CD1c-positive myeloid dendritic cell (primary cell): ENCODE data around the gene SORBS2.

Experiments
- DNase-seq: peaks from one replicate; pipeline ENCODE4 v3.0.0-alpha.2; 2016; ENCODE audit errors: extremely low spot score

The SORBS2 gene

GRCh38 chr4:185835336-185835735 is 23.3 kb upstream of the SORBS2 start:
- no peak for DNase-seq

DNA sequence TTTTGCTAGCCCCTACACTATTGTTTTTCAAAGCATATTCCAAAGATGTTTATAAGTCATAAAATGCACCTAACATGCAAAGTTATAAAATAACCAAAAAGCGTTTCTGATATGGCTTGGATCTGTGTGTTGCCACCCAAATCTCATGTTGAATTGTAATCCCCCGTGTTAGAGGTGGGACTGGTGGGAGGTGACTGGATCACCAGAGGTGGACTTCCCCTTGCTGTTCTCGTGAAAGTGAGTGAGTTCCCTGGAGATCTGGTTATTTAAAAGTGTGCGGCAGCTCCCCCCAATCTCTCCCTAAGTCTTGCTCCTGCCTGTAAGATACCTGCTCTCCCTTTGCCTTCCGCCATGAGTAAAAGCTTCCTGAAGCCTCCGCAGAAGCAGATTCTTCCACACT is 22.8 kb upstream of the SORBS2 start:
- no peak for DNase-seq

- no peak for DNase-seq
These were observed 22.1 kb upstream of the SORBS2 start for GRCh38 chr4:185834088-185834487.

GRCh38 chr4:185833055-185833598 is 21.1 kb upstream of the SORBS2 start:
- DNase-seq: no peak

DNA sequence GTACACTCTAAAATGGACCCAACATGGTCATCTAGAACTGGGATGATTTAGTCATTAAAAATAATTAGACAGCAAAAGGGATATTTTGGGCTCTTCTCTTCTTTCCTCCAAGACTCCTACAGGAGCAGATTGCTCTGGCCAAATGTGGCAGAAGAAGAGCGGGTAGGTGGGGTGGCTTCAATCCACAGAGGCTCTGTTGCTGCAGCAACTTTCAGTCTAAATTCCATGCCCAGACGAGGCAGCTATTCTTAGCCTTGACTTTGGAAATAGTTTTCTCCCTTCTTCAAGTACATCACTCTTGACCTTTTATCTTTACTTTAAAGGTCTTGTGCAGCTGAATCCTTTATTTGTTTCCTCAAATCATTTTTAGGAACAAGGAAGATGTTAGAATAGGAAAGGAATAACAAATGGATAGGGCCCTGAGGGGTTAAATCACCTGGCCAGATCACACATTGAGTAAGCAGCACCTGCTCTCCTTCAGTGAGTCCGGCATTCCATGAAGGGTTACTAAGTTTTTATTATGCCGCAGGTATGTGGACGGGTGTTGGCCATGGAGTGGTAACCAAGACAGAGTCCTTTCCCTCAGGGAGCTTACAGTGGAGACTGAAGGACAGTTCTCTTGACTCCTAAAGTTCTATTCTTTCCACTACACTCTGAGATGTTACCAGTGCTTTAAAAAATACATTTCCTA is 19.3 kb upstream of the SORBS2 start:
- no peak for DNase-seq

- DNase-seq: no peak
These were observed 18.4 kb upstream of the SORBS2 start for GRCh38 chr4:185830263-185830994.

DNA sequence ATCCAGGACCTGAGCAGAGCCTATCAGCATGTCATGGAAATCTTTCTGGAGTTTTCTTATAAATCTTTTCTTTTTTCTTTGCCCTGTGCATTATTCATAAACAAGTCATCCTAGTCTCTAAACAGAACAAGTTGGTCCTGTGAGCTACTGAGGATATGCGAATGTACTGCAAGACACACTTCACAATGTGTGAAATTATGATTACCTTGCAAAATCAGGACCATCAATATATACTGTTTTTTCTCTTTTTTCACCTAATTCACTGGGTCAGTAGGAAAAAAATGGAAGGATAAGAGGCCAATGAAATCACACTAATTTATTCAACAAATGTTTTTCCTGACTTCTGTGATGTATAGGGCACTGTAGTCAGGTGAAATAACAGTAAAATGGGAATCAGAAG is 14.4 kb upstream of the SORBS2 start:
- DNase-seq: no peak

GRCh38 chr4:185825737-185826136 is 13.7 kb upstream of the SORBS2 start:
- DNase-seq: no peak

GRCh38 chr4:185822791-185823190 is 10.8 kb upstream of the SORBS2 start:
- no peak for DNase-seq

- DNase-seq: no peak
These were observed 9.0 kb upstream of the SORBS2 start for GRCh38 chr4:185821029-185821419.

DNA sequence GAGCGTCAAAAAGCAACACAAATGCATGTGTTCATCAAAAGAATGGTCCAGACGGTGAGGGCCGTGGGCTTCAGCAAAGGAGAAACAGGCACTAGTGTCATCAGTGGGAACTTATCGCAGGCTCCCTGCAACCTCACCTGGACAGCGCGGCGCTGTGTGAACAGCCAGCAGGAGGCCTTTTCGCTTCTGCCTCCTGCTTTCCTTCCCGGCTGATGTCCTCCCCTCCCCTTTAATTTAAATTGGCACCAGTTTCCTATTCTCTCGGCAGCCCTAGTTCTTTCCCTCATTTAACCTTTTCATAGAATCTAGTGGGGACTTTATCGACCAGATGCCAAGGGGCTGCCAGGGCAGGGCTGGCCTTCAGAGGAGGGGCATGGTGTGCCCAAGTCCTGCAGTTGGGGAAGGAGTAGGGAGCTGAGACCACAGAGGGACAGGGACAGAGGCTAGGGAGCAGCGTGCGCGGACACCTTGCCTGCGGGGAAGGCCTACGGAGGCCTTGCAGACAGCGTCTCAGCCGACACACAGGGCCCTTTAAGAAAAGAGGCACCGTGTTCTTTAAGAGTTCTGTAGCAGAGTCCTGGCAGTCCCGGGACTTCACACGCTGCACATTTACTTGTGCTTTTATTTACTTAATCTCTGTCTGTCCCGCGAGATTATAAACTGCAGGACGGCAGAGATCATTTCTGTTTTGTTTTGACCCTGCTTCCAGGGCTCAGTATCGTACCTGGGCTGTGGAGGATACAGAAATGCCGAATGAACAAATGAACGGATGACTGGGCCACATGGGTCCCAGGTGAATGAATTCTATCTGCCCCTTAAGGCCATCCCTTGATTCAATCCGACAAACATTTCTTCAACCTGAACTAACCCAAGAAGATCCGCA is 8.4 kb upstream of the SORBS2 start:
- no peak for DNase-seq

DNA sequence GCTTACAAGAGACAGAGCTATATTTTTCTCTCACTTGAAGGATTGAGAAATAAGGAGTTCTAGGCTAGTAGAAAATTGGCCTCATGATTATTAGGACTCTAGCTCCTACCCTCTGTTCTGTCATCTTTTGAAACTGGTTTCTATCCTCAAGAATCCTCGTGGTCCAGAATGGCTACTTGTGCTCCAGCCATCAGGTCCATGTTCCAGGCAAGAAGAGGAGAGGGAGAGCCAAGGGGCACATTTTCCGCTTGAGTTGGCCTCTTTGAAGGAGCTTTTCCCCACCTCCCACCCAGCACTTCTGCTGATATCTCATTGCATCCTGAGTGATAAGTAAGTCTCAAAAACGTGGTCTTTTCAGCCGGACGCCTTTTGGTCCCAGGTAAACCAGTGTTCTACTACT is 7.2 kb upstream of the SORBS2 start:
- DNase-seq: no peak

- no peak for DNase-seq
These were observed 5.4 kb upstream of the SORBS2 start for GRCh38 chr4:185817403-185817818.

DNA sequence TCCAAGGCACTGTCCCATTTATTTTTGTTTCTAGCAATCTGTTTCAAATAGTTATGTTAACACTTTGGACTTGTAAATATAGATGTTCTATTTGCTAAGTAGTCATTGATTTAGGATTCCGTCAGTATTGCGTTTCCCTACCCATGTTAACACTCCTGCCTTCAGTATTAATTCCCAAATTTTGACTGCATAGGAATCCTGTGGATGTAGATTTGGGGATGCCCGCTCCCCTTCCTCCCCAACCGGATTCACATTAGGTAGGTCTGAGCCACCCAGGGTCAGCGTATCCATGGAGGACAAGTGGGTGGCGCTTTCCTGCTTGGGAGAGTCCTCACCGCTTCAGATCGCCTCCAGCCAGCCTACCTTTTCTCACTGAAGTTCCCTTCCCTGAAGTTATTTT is 1.1 kb upstream of the SORBS2 start:
- DNase-seq: no peak

DNA sequence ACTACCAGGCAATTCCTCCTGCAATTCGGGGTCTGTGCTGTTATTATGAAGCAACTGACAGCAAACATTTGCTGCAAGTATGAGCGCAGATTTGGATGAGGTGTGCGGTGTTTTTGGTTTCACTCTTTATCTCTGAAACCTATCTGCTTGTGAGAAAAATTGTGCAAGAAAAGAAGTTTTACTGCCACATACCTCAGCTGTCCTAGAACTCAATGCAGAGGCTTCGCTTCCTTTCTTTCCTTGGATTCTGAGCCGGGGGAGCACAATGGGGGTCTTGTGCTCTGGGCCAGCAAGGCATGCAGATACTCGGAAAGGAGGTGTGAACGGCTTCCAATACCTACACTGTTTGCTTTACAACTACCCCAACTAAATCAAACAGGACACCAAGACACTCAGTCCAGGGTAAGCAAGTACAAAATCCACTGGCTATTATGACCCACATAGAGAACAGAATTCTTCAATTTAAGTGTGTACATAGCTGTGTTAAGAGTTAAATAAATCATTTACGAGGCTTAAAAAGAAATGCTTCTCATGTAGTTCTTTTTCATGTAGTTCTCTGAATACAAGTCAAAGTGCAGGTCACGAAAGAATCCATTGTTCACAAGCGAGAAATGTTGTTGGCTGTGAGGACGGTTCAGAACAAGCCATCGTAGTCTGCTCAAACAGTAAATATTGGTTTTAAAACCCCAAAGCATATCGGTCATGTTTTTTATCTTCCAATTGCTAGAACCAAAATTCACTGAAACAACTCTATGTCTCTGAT is 1.1 kb downstream of the SORBS2 start:
- DNase-seq: no peak

DNA sequence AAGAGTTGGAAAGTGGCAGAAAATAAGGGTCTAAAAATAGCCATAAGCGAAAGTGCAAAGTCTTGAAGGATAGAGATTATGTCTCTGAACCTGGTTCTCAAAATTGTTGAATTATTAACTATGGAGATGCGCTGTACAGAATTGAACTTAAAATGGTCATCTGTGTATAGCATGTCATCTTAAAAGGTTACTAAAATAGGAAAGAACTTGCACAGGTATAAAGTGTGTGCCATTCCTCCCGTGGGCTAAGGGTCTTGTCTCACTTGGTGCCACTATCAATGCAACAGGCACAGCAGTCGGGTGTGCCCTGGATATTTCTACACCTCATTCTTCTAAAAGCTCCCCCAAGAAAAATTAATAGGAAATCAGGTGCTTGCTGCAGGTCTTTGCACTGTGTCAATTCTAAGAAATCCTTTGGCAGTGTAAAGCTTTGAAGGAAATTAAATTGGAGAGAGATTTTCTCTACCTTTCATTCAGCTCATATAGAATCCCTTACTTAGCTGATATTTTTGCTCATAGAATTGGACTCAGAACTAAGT is 2.4 kb downstream of the SORBS2 start:
- no peak for DNase-seq

- no peak for DNase-seq
These were observed 2.9 kb downstream of the SORBS2 start for GRCh38 chr4:185809121-185809520.

DNA sequence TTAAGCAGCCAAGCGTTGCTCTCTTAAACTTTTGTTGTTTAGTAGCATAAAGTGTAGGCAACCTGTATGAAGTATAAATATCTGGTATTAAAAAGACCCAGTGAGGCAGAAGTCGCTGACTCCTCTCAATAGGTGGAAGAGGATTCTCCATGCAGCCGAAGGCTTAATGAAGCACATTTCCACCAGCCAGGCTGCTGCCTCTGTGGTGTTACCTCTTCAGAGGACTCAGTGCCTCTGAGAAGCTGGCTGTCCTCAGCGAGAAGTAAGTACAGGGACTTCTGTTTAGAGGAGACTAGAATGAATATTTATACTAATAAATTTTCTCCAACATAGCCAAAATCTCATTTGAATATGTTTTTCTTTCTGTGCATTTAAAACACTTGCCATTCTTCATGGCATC is 6.0 kb downstream of the SORBS2 start:
- no peak for DNase-seq

DNA sequence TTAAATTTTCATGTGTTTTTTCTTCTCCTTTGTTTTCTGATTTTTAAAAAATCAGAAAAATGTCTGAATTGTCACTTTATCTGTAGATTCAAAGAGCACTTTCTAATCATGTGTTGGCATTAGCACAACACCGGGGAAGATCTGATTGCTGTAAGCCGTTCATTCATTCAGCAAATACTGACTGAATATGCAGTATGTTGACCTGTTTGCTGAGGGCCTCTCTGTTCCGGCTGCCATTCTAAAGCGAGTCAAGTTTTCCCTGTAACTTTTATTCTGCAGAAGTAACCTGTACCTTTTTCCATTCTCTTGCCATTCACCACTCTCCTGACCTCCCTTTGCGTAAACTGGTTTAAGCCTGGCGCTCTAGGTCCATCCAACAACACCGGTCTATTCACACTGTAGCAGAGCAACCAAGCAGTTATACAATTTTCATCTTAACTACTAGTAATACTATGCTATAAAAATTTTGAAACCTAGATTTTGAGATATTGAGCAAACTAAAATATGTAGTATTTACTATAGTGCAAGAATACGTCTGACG is 6.7 kb downstream of the SORBS2 start:
- no peak for DNase-seq

DNA sequence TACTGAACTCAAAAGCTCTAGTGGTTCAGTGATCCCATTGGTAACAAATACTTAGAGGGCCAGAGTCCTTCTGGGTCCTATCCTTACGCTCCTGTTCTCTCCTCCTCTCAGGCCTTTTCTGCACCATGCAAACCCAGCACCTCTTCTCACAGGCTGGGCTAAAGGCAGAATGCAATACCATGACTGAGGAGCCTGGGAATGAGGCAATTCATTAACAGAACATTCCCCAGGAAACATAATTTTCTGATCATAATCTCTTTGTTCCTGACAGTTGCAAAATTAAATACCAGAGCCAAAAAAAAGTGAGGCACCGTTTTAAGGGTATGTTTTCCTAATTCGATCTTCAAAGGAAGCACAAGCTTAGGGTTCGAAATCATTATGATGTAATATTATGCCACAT is 9.0 kb downstream of the SORBS2 start:
- no peak for DNase-seq

- DNase-seq: no peak
These were observed 10.5 kb downstream of the SORBS2 start for GRCh38 chr4:185801471-185801870.
